Skeletal muscle satellite cell (primary cell): ENCODE measurements around the gene DOLK.
"Not testable (repeated sequence)": the region's sequence is repeated elsewhere in the genome, so short reads cannot be mapped to it uniquely, and the experiment has no call there.

ENCODE experiments used
- H3K27me3 ChIP-seq: 2 replicates; pipeline ENCODE4 v1.7.0; 2013; ENCODE audit warnings: low read length; ENCODE audit not compliant: control insufficient read depth, insufficient read depth
- H3K36me3 ChIP-seq: 2 replicates; pipeline ENCODE4 v1.7.0; 2013; ENCODE audit warnings: mild to moderate bottlenecking, control low read depth, low read length; ENCODE audit not compliant: insufficient read depth
- H3K4me1 ChIP-seq: 2 replicates; pipeline ENCODE4 v1.7.0; 2013; ENCODE audit warnings: low read length; ENCODE audit not compliant: control insufficient read depth, insufficient read depth
- H3K4me2 ChIP-seq: 2 replicates; pipeline ENCODE4 v1.7.0; 2013; ENCODE audit warnings: mild to moderate bottlenecking, low read length
- H3K4me3 ChIP-seq: 2 replicates; pipeline ENCODE4 v1.7.0; 2013; ENCODE audit warnings: low read length
- H3K9ac ChIP-seq: 2 replicates; pipeline ENCODE4 v1.7.0; 2013; ENCODE audit warnings: mild to moderate bottlenecking, low read depth, low read length, moderate library complexity
- H3K9me3 ChIP-seq: replicated peaks from 2 replicates; pipeline ENCODE4 v1.7.0; 2013; ENCODE audit warnings: mild to moderate bottlenecking, control low read depth, low read length

DOLK gene

DNA sequence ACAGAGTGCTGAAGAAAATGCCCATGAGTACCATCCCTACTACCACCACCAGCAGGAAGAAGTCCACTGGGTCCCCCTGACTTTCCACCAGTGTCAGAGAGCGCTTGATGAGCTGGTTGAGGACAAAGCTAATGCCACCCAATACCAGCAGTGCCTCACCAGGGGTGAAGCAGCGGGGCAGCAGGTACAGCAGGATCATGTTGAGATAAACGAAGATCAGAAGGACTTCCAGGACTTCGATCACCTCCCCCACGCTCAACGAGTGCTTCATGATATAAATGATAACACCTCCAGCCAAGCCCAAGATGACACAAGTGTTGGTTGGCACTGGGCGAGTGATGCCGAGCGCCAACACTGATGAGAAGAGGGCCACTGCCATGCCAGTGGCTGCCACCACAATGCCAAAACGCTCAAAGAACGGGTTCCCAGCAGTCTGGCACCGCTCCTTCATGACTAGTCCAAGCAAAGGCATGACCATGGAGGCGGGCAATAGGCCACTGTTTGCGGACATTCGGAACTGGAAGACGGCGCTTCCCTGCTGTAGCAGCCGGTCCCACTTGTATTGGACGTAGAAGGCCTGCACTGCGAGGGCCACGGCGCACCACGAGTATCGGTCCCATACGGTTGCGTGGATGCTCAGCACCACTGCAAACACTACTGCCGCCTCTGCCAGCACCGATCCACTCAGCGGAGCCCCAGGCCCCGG, 679 bp downstream of the DOLK start:
- no peaks in the 10 kb centered on the region for H3K27me3 ChIP-seq
- peaks cover 11% of the 10 kb centered on the region for H3K4me1 ChIP-seq
- H3K9ac ChIP-seq: peak overlapping the region; percentile 94
- peak overlapping the region; percentile 96 for H3K4me3 ChIP-seq
- H3K36me3 ChIP-seq: peaks cover 9% of the 10 kb centered on the region
- H3K9me3 ChIP-seq: no peaks in the 10 kb centered on the region
- peak overlapping the region; percentile 95 for H3K4me2 ChIP-seq

- no peaks in the 10 kb centered on the region for H3K27me3 ChIP-seq
- peak overlapping the region; percentile 96 for H3K4me3 ChIP-seq
- no peaks in the 10 kb centered on the region for H3K9me3 ChIP-seq
- H3K9ac ChIP-seq: no peak overlapping the region
- H3K4me1 ChIP-seq: peaks cover 11% of the 10 kb centered on the region
- peaks cover 9% of the 10 kb centered on the region for H3K36me3 ChIP-seq
- peak overlapping the region; percentile 95 for H3K4me2 ChIP-seq
Measured at GRCh38 chr9:128945798-128946501, 1.5 kb downstream of the DOLK start.

DNA sequence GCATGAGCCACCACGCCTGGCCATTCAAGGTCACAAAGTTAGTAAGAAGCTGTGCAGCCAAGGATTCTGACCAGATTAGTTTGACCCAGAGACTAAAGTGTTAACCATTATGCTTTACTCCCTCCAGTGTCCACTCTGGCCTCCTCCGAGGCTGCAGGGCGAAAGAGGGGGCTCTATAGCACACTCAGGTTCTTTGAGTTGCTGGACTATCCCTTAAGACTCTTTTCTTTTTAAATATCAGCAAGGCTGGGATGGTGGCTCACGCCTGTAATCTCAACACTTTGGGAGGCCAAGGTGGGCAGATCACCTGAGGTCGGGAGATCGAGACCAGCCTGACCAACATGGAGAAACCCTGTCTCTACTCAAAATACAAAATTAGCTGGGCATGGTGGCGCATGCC, 2.4 kb downstream of the DOLK start:
- H3K9ac ChIP-seq, H3K36me3 ChIP-seq, H3K4me3 ChIP-seq, H3K9me3 ChIP-seq, H3K27me3 ChIP-seq, H3K4me2 ChIP-seq: not testable (repeated sequence)
- peaks cover 11% of the 10 kb centered on the region for H3K4me1 ChIP-seq

DNA sequence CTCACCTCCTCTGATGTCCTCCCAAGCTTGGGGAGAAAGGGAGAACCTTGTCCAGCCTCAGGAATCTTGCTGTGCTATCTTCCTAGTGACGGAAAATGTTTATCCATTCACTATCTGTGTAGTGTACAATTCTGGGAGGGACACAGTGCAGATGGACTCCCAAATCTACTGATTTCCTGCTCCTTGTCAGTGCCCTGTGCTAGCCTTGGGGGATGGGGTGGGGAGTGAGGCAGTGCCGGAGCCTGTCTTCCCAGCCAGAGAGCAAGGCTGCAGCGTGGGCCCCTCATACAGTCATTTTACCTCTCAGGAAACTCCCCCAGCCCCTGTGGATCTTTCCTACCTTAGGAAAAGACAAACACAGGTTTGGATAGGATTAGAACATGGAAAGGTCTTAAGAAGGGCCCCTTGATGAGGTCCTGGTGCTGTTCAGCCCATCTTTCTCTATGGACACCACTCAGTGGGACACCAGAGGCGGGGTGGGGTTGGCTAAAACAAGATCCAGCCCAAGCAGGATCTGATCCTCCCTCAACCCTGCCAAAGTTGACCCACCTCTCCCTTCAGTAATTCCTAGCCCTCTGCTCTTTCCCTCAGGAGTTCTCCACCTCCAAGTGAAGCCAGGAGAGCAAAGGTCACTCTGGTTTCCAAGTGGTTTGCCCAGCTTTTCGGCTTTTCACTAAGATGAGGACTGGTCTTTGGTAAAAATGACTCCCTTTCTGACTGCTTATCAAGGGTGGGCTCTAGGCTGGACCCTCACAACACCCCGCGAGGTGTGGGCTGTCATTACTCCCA, 3.4 kb downstream of the DOLK start:
- Histone ChIP-seq H3K9ac (no peak overlapping the region), H3K4me1 (peaks cover 11% of the 10 kb centered on the region), H3K36me3 (peaks cover 9% of the 10 kb centered on the region), H3K4me3 (no peak overlapping the region), H3K27me3 (no peaks in the 10 kb centered on the region), H3K4me2 (no peak overlapping the region), H3K9me3 (no peaks in the 10 kb centered on the region)

DNA sequence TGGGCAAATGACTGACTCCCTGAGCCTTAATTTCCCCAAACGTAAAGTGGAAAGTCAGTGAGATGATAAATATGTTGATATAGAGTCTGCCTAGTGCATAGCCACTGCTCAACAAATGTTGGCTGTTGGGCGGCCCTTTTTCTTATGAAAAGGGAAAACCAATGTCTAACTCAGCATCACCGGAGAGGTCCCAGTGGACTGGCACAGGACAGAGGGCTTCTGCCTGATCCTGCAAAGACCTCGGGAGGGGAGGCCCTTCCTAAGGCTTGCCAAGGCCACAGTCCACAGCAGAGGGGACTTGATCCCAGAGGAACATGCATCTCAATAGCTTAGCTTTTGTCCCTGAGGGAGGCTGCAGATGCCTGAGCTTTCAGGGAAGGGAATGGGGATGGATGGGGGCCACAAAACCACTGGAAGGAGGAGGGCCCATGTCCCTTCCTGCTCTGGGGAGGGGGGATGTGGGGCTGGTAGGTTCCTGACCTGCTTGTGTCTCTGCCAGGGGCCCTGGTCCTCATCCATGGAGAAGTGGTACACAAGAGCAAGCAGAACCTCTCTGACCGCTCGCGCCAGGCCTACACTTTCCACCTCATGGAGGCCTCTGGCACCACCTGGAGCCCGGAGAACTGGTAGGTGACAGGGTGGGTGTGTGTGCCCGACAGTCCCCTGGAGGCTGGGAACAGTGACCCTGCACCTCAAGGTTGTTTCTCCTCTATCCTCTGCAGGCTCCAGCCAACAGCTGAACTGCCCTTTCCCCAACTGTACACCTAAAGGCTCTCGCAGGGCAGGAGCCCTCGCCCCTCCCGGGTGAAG, 6.3 kb downstream of the DOLK start:
- H3K27me3 ChIP-seq: no peaks in the 10 kb centered on the region
- H3K9ac ChIP-seq: no peak overlapping the region
- H3K4me1 ChIP-seq: peaks cover under 1% of the 10 kb centered on the region
- no peak overlapping the region for H3K4me3 ChIP-seq
- H3K9me3 ChIP-seq: no peaks in the 10 kb centered on the region
- H3K4me2 ChIP-seq: no peak overlapping the region
- peaks cover 7% of the 10 kb centered on the region for H3K36me3 ChIP-seq

DNA sequence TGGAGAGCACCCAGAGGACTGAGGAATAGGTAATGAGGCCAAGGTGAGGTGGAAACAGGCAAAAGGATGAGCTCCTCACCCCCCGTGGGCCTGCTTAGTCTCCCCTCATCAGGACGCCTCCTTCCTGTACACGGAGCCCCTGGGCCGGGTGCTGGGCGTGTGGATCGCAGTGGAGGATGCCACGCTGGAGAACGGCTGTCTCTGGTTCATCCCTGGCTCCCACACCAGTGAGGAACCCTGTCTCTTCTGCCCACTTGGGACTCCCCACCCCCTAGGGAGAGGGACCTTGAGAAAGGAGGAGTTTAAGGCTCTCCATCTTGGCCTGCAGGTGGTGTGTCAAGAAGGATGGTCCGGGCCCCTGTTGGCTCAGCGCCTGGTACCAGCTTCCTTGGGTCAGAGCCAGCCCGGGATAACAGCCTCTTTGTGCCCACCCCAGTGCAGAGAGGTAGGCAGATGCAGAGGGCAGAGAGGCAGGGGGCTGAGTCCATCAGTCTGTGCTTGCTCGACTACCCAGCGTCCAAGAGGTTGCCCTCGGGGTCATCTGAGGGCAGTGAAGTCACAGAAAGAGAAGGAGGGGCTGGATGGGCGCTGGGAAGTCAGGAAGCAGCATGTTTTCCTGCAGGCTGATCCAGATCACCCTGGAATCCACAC, 7.0 kb downstream of the DOLK start:
- Histone ChIP-seq H3K4me2 (no peak overlapping the region), H3K27me3 (no peaks in the 10 kb centered on the region), H3K4me1 (no peaks in the 10 kb centered on the region), H3K4me3 (no peak overlapping the region), H3K36me3 (no peaks in the 10 kb centered on the region), H3K9ac (no peak overlapping the region), H3K9me3 (no peaks in the 10 kb centered on the region)

DNA sequence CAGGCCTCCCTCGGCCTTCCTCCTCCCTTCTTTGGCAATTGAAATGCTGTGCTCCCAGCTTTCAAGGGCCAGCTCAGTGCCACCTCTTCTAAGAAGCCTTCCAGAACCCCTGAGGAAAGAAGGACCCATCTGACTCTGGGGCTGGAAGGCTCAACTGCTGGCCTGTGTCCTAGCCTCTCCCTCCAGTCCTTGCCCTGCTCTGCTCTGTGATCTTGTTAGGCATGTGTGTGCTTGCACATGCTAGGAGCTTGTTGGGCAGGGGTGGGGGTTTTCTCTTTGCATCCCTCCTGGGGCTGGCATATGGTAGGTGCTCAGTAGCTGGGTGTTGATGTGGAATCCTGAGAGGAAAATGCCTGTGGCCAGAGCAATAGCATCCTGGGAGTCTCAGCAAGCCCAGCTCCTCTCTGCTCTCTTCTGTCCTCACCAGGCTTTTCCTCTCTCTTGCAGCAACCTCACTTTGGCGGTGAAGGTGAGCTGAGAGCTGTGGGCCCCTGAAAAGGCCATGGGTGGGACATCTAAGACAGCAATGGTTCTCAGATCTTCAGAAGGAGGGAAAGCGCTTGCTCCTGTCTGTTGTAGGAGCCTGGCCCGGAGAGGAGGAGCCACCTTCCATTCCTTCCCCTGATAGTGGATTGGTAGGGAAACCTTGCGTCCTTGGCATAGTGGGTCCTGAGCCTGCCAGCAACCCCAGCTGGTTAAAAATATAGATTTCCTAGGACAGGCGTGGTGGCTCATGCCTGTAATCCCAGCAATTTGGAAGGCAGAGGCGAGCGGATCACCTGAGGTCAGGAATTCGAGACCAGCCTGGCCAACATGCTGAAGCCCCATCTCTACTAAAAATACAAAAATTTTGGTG, 9.9 kb downstream of the DOLK start:
- Histone ChIP-seq H3K4me1 (no peaks in the 10 kb centered on the region), H3K4me3 (no peak overlapping the region), H3K9ac (no peak overlapping the region), H3K27me3 (no peaks in the 10 kb centered on the region), H3K9me3 (no peaks in the 10 kb centered on the region), H3K4me2 (no peak overlapping the region), H3K36me3 (no peaks in the 10 kb centered on the region)

GRCh38 chr9:128936171-128936865, 11.1 kb downstream of the DOLK start:
- H3K4me3 ChIP-seq: no peak overlapping the region
- H3K4me2 ChIP-seq: no peak overlapping the region
- H3K36me3 ChIP-seq: no peaks in the 10 kb centered on the region
- H3K27me3 ChIP-seq: no peaks in the 10 kb centered on the region
- no peaks in the 10 kb centered on the region for H3K9me3 ChIP-seq
- H3K9ac ChIP-seq: no peak overlapping the region
- H3K4me1 ChIP-seq: no peaks in the 10 kb centered on the region

- Histone ChIP-seq H3K36me3 (no peaks in the 10 kb centered on the region), H3K9me3 (no peaks in the 10 kb centered on the region), H3K4me2 (no peak overlapping the region), H3K9ac (no peak overlapping the region), H3K4me3 (no peak overlapping the region), H3K4me1 (no peaks in the 10 kb centered on the region), H3K27me3 (no peaks in the 10 kb centered on the region)
Measured at GRCh38 chr9:128933731-128934130, 13.7 kb downstream of the DOLK start.

DNA sequence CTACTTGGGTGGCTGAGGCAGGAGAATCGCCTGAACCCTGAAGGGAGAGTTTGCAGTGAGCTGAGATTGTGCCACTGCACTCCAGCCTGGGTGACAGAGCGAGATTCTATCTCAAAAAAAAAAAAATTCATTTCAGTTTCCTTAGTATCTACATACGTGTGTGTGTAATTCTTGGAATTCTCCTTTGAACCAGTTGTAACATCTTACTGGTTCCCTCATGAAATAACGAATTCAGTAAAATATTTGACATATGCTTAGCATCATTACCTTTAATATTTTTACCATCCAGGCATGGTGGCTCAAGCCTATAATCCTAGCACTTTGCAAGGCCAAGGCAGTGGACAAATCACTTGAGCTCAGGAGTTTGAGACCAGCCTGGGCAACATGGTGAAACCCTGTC, 17.8 kb downstream of the DOLK start:
- Histone ChIP-seq H3K9ac (no peak overlapping the region), H3K9me3 (no peaks in the 10 kb centered on the region), H3K36me3 (no peaks in the 10 kb centered on the region), H3K4me1 (no peaks in the 10 kb centered on the region), H3K27me3 (no peaks in the 10 kb centered on the region), H3K4me3 (no peak overlapping the region), H3K4me2 (no peak overlapping the region)
